Endodermal cell (in vitro differentiated cells): ENCODE measurements around the gene KCNG2. TPM values are rescaled to one million over a fixed set of nuclear protein-coding genes. Genes with fewer than 3 reads are reported as not detected.

ENCODE experiments used
- DNase-seq: peaks from one replicate; pipeline ENCODE4 v3.0.0-alpha.2; 2017
- H3K27ac ChIP-seq: 2 replicates; pipeline ENCODE4 v1.5.1; 2013; ENCODE audit warnings: mild to moderate bottlenecking, low read depth, low read length, moderate library complexity
- H3K27me3 ChIP-seq: 2 replicates; pipeline ENCODE4 v1.6.1; 2013; ENCODE audit warnings: mild to moderate bottlenecking, low read length, moderate library complexity; ENCODE audit not compliant: insufficient read depth, control insufficient read depth, poor library complexity, severe bottlenecking
- H3K36me3 ChIP-seq: 2 replicates; pipeline ENCODE4 v1.7.0; 2013; ENCODE audit warnings: mild to moderate bottlenecking, low read length, moderate library complexity; ENCODE audit not compliant: control insufficient read depth, insufficient read depth
- H3K4me1 ChIP-seq: one replicate; pipeline ENCODE4 v1.7.0; 2013; ENCODE audit warnings: low read length; ENCODE audit not compliant: control insufficient read depth, insufficient read depth
- H3K4me3 ChIP-seq: 2 replicates; pipeline ENCODE4 v1.5.1; 2013; ENCODE audit warnings: mild to moderate bottlenecking, low read length, moderate library complexity
- H3K9ac ChIP-seq: 2 replicates; pipeline ENCODE4 v1.6.1; 2013; ENCODE audit warnings: mild to moderate bottlenecking, low read length, moderate library complexity; ENCODE audit not compliant: poor library complexity, severe bottlenecking; ENCODE audit errors: extremely low read depth
- H3K9me3 ChIP-seq: 2 replicates; pipeline ENCODE4 v1.6.1; 2013; ENCODE audit warnings: mild to moderate bottlenecking, low read length, moderate library complexity; ENCODE audit not compliant: control insufficient read depth
- H3K27ac Mint-ChIP-seq: 2 replicates; pipeline ENCODE4 v1.8.0; 2020; ENCODE audit warnings: mixed read lengths
- H3K27me3 Mint-ChIP-seq: 2 replicates; pipeline ENCODE4 v1.8.0; 2021; ENCODE audit warnings: mild to moderate bottlenecking, mixed read lengths; ENCODE audit not compliant: insufficient read depth
- H3K36me3 Mint-ChIP-seq: 2 replicates; pipeline ENCODE4 v1.8.0; 2020; ENCODE audit warnings: low read depth, mixed read lengths
- H3K4me1 Mint-ChIP-seq: 2 replicates; pipeline ENCODE4 v1.8.0; 2020; ENCODE audit warnings: mixed read lengths
- H3K4me3 Mint-ChIP-seq: 2 replicates; pipeline ENCODE4 v1.8.0; 2020; ENCODE audit warnings: mild to moderate bottlenecking, moderate library complexity, mixed read lengths
- H3K9me3 Mint-ChIP-seq: 2 replicates; pipeline ENCODE4 v1.8.0; 2020; ENCODE audit warnings: mild to moderate bottlenecking, mixed read lengths
- WGBS, 2 experiments: methylation state at CpG; one replicate each; pipeline versions ENCODE4 v1.1.5 to v1.1.7; 2013; ENCODE audit warnings: missing lambda C conversion rate in 2 of 2, mixed read lengths in 1 of 2; ENCODE audit not compliant: insufficient coverage in 1 of 2, insufficient read length in 1 of 2; 5-methylcytosine and 5-hydroxymethylcytosine counted together
- total RNA-seq, 2 donors: library from RNA; stranded (reverse); fragmentation: NEBNext Ultra II Directional in 1 of 2; extraction: Animal tissue kit (Norgen Biotek cat#: 25700) in 1 of 2; gene quantifications; 2 replicates in 1 of 2; 3 replicates in 1 of 2; pipeline ENCODE4 v1.2.1, GENCODE V29; 2021
- TF ChIP-seq, protein P1 (sequence below): fragments of 200-600 bp; sonication (generic); conservative IDR thresholded peaks from 2 replicates; pipeline ENCODE4 v1.5.0; 2021; ENCODE audit warnings: antibody characterized with exemption, mild to moderate bottlenecking

The KCNG2 gene
- total RNA-seq, 2 donors from 2014 or later, result not detected

DNA sequence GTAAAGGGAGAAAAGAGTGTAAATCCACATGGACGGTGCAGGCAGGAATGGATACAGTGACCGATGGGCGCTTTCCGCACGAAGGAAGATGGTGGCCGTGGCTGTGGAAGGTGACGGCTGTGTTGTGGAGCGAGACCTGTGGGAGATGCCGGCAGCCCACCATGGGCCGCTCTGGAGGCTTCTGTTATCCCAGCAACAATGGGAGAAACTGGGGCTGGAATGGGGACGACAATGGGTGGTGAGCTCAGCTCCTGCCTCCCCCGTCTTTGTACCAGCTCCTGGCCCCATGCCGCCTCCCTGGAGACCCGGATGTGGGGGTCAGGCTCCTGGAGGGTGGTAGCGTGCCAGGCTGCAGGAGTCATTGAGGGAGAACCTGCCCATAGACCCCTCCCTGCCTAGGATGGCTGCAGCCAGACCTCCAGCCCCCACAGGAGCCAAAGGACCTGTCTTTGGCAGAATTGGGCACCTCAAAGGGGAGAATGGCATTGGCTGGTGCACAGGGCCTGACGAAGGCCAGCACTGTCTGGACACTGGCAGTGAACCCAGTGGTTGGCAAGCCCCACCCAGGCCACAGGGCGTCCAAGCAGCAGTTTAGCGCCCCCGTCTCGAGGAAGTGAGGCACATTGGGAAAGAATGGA, 81.1 kb downstream of the KCNG2 start:
- no peak overlapping the region for H3K27ac Mint-ChIP-seq
- no peaks in the 10 kb centered on the region for H3K9me3 Mint-ChIP-seq
- peaks cover 1% of the 10 kb centered on the region for H3K27me3 Mint-ChIP-seq
- H3K36me3 ChIP-seq, result no peaks in the 10 kb centered on the region
- no peak for DNase-seq
- H3K4me3 ChIP-seq, result no peak overlapping the region
- H3K27ac ChIP-seq, result no peak overlapping the region
- TF ChIP-seq, protein P1, sequence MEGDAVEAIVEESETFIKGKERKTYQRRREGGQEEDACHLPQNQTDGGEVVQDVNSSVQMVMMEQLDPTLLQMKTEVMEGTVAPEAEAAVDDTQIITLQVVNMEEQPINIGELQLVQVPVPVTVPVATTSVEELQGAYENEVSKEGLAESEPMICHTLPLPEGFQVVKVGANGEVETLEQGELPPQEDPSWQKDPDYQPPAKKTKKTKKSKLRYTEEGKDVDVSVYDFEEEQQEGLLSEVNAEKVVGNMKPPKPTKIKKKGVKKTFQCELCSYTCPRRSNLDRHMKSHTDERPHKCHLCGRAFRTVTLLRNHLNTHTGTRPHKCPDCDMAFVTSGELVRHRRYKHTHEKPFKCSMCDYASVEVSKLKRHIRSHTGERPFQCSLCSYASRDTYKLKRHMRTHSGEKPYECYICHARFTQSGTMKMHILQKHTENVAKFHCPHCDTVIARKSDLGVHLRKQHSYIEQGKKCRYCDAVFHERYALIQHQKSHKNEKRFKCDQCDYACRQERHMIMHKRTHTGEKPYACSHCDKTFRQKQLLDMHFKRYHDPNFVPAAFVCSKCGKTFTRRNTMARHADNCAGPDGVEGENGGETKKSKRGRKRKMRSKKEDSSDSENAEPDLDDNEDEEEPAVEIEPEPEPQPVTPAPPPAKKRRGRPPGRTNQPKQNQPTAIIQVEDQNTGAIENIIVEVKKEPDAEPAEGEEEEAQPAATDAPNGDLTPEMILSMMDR, result no peak
- no peaks in the 10 kb centered on the region for H3K36me3 Mint-ChIP-seq
- H3K4me3 Mint-ChIP-seq, result no peak overlapping the region
- no peak overlapping the region for H3K9ac ChIP-seq
- no peaks in the 10 kb centered on the region for H3K4me1 Mint-ChIP-seq
- WGBS, 2 experiments, result 87 to 88% methylated on average over 14 to 20 of the region's 20 CpGs
- no peaks in the 10 kb centered on the region for H3K4me1 ChIP-seq
- H3K27me3 ChIP-seq, result no peaks in the 10 kb centered on the region
- H3K9me3 ChIP-seq, result no peaks in the 10 kb centered on the region

DNA sequence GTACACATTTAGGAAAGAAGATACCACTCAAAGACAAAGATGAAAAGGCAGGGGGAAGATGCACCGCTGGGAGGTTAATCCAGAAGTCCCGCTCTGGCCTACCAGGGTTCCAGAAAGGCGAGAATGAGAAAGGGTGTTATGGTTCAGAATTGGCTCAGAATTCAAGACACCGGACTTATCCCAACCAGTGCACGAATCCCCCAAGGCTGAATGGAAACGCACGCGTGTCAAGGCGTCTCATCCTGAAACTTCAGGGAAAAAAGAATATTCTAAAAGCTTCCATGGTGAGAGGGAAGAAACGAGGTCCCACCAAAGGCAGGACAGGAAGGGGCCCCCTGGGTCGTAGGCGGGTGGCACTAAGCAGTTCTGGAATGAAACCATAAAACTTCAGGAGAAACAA, 81.8 kb downstream of the KCNG2 start:
- H3K4me3 ChIP-seq, result no peak overlapping the region
- no peak for DNase-seq
- Mint-ChIP-seq H3K27me3 (peaks cover 1% of the 10 kb centered on the region), H3K4me3 (no peak overlapping the region), H3K4me1 (no peaks in the 10 kb centered on the region), H3K27ac (no peak overlapping the region), H3K9me3 (no peaks in the 10 kb centered on the region), H3K36me3 (no peaks in the 10 kb centered on the region)
- no peaks in the 10 kb centered on the region for H3K9me3 ChIP-seq
- no peak overlapping the region for H3K27ac ChIP-seq
- no peak overlapping the region for H3K9ac ChIP-seq
- no peaks in the 10 kb centered on the region for H3K27me3 ChIP-seq
- H3K4me1 ChIP-seq, result no peaks in the 10 kb centered on the region
- no peaks in the 10 kb centered on the region for H3K36me3 ChIP-seq
- WGBS, 2 experiments, result 89 to 92% methylated on average over 10 to 12 of the region's 12 CpGs
- TF ChIP-seq, protein P1, result no peak

DNA sequence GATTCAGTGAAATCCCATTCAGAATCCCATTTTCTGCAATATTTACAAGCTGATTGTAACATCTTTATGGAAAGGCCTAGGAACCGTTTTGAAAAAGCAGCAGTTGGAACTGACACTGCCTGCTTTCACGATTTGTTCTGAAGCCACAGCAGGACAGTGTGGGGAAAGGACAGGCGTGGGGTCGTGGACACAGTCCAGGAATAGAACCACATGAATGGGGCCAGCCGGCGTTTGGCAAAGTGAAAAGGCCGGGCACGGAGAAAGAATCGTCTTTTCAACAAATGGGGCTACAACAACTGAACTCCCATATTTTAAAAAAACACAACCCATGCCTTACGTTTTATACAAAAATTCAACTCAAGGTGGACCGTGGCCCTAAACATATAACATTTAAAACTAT, 84.0 kb downstream of the KCNG2 start:
- H3K36me3 Mint-ChIP-seq, result no peaks in the 10 kb centered on the region
- no peak overlapping the region for H3K4me3 ChIP-seq
- H3K4me1 Mint-ChIP-seq, result no peaks in the 10 kb centered on the region
- H3K9me3 Mint-ChIP-seq, result no peaks in the 10 kb centered on the region
- H3K36me3 ChIP-seq, result no peaks in the 10 kb centered on the region
- no peak overlapping the region for H3K9ac ChIP-seq
- H3K9me3 ChIP-seq, result no peaks in the 10 kb centered on the region
- H3K4me1 ChIP-seq, result no peaks in the 10 kb centered on the region
- no peak overlapping the region for H3K27ac ChIP-seq
- H3K27me3 ChIP-seq, result no peaks in the 10 kb centered on the region
- WGBS, 2 experiments, result 92 to 94% methylated on average over 10 to 11 of the region's 11 CpGs
- no peak overlapping the region for H3K27ac Mint-ChIP-seq
- no peak for DNase-seq
- H3K4me3 Mint-ChIP-seq, result no peak overlapping the region
- TF ChIP-seq, protein P1, result no peak
- peaks cover 1% of the 10 kb centered on the region for H3K27me3 Mint-ChIP-seq
